ENCODE data around the gene STARD3.

DNA sequence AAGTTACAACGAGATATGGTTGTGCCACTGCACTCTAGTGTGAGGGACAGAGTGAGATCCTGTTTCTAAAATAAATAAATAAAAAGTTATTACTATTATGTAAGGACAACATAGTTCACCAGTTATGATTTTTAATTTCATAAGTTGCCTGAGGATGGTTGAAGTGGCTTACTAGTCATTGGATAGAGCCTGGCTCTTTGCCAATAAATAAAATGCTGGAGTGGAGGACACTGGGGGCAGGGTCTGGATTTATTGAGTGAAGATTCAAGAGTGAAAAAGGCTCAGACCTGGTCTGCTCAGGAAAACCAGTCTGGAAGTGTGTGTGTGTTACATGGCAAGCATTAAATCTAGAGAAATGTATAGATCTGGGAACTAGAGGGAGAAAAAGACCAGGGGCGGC is 2.1 kb downstream of the STARD3 start:
- TF ChIP-seq, protein P1, sequence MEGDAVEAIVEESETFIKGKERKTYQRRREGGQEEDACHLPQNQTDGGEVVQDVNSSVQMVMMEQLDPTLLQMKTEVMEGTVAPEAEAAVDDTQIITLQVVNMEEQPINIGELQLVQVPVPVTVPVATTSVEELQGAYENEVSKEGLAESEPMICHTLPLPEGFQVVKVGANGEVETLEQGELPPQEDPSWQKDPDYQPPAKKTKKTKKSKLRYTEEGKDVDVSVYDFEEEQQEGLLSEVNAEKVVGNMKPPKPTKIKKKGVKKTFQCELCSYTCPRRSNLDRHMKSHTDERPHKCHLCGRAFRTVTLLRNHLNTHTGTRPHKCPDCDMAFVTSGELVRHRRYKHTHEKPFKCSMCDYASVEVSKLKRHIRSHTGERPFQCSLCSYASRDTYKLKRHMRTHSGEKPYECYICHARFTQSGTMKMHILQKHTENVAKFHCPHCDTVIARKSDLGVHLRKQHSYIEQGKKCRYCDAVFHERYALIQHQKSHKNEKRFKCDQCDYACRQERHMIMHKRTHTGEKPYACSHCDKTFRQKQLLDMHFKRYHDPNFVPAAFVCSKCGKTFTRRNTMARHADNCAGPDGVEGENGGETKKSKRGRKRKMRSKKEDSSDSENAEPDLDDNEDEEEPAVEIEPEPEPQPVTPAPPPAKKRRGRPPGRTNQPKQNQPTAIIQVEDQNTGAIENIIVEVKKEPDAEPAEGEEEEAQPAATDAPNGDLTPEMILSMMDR (IDR thresholded peaks at IDR 0.05): no peak
- TF ChIP-seq POLR2A (IDR thresholded peaks at IDR 0.05): no peak
